Astrocyte (in vitro differentiated cells and primary cell): ENCODE data around the gene WDR35.

Source experiments
- EZH2 ChIP-seq: IDR thresholded peaks from 2 replicates; pipeline ENCODE4 v1.6.1; 2012; ENCODE audit warnings: mild to moderate bottlenecking, low read length, inconsistent platforms; ENCODE audit not compliant: insufficient read depth
- TF ChIP-seq, protein P1 (sequence below): IDR thresholded peaks from 2 replicates; pipeline ENCODE4 v1.5.1; 2011; ENCODE audit warnings: low read depth, mild to moderate bottlenecking, inconsistent platforms, low read length, moderate library complexity; ENCODE audit not compliant: insufficient read depth

DNA sequence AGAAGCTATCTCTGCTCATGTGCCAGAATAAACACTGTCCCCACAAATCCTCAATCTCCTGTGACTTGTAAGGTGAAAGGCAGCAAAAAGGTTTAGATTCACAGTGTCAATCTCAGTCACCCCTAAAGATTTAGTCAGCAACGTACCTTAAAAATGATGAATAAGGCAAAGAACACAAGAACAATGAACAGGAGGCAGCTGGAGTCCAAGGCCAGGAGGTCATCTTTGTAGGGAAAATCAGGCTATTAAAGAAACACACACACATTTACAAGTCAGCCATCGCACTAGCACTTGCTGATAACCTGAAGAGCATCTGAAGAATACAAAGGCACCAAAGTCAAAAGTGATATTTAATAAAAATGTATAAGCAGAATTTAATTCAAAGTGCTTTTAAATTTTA, 44.9 kb upstream of the WDR35 start:
- TF ChIP-seq, protein P1, sequence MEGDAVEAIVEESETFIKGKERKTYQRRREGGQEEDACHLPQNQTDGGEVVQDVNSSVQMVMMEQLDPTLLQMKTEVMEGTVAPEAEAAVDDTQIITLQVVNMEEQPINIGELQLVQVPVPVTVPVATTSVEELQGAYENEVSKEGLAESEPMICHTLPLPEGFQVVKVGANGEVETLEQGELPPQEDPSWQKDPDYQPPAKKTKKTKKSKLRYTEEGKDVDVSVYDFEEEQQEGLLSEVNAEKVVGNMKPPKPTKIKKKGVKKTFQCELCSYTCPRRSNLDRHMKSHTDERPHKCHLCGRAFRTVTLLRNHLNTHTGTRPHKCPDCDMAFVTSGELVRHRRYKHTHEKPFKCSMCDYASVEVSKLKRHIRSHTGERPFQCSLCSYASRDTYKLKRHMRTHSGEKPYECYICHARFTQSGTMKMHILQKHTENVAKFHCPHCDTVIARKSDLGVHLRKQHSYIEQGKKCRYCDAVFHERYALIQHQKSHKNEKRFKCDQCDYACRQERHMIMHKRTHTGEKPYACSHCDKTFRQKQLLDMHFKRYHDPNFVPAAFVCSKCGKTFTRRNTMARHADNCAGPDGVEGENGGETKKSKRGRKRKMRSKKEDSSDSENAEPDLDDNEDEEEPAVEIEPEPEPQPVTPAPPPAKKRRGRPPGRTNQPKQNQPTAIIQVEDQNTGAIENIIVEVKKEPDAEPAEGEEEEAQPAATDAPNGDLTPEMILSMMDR, result no peak
- TF ChIP-seq EZH2, result no peak
